Astrocyte of the spinal cord (primary cell): Measurements from ENCODE around the gene WWTR1.

ENCODE experiments used
- DNase-seq: peaks from one replicate; pipeline ENCODE4 v3.0.0; 2011; ENCODE audit warnings: low read depth, low spot score
- H3K4me3 ChIP-seq: 2 replicates; pipeline ENCODE4 v1.5.1; 2011; ENCODE audit warnings: low read depth, mild to moderate bottlenecking, low read length, moderate library complexity
- CTCF ChIP-seq: IDR thresholded peaks from 2 replicates; pipeline ENCODE4 v1.5.1; 2012; ENCODE audit warnings: low read depth, mild to moderate bottlenecking, low read length, inconsistent platforms
- in situ Hi-C: cut with HindIII; loops from 2 replicates; pipeline ENCODE4 v1.10.0; 2017; ENCODE audit warnings: low sequenced_read_pairs

Gene WWTR1

GRCh38 chr3:149590691-149591441 lies 67.0 kb downstream of the WWTR1 start:
- no peak for DNase-seq
- no peak for TF ChIP-seq CTCF
- H3K4me3 ChIP-seq, result no peak overlapping the region
- in situ Hi-C loops, result no loop called here

GRCh38 chr3:149589332-149589731 lies 68.5 kb downstream of the WWTR1 start:
- no peak for TF ChIP-seq CTCF
- peak; percentile 83 for DNase-seq
- H3K4me3 ChIP-seq, result no peak overlapping the region
- in situ Hi-C loops, result no loop called here

- in situ Hi-C loops, result no loop called here
- DNase-seq, result no peak
- no peak for TF ChIP-seq CTCF
- H3K4me3 ChIP-seq, result no peak overlapping the region
Observed at GRCh38 chr3:149588909-149589308, 68.9 kb downstream of the WWTR1 start.

GRCh38 chr3:149587383-149587782 lies 70.4 kb downstream of the WWTR1 start:
- DNase-seq, result no peak
- TF ChIP-seq CTCF, result no peak
- in situ Hi-C loops, result no loop called here
- H3K4me3 ChIP-seq, result no peak overlapping the region

- in situ Hi-C loops, result no loop called here
- TF ChIP-seq CTCF, result no peak
- DNase-seq, result peak; percentile 72
- H3K4me3 ChIP-seq, result no peak overlapping the region
Observed at GRCh38 chr3:149586871-149587270, 71.0 kb downstream of the WWTR1 start.

GRCh38 chr3:149585401-149585726 lies 72.5 kb downstream of the WWTR1 start:
- in situ Hi-C loops, result no loop called here
- TF ChIP-seq CTCF, result no peak
- no peak for DNase-seq
- no peak overlapping the region for H3K4me3 ChIP-seq
